PC-3 (cell line): ENCODE measurements around the gene KCP. TPM values are rescaled to one million over a fixed set of nuclear protein-coding genes. Genes with fewer than 3 reads are reported as not detected.

Experiments used
- ATAC-seq: fragments of 200-7000 bp; cut with Tn5 transposase; 2 replicates; pipeline ENCODE4 v1.9.1; 2020; ENCODE audit warnings: mild to moderate bottlenecking, moderate library complexity
- BruUV-seq: library from RNA; stranded (reverse); fragments of 400-500 nt; replicated peaks from 2 replicates; lab custom pipeline; 2021; lab: Mats Ljungman, UMichigan
- CTCF ChIA-PET: fragments of 300-600 bp; sonication (Branson Sonifier 250); formaldehyde crosslinking; loops from one replicate; lab custom pipeline; 2022; ENCODE audit warnings: antibody characterized with exemption; lab: Charles Lee
- POLR2A ChIA-PET: fragments of 300-600 bp; sonication (Branson Sonifier 250); formaldehyde crosslinking; loops from one replicate; lab custom pipeline; 2022; ENCODE audit warnings: antibody characterized with exemption; ENCODE audit not compliant: unreplicated experiment; lab: Charles Lee
- DNase-seq: peaks from one replicate; pipeline ENCODE4 v3.0.0-alpha.2; 2015
- H2AFZ ChIP-seq: fragments of 300-600 bp; sonication (generic); 2 replicates; pipeline ENCODE4 v1.6.0; 2016; ENCODE audit warnings: antibody characterized with exemption, low read length
- H3F3A ChIP-seq: fragments of 300-600 bp; sonication (generic); one replicate; pipeline ENCODE4 v1.6.0; 2017; ENCODE audit warnings: antibody characterized with exemption, low read length, control low read depth, mild to moderate bottlenecking; ENCODE audit not compliant: unreplicated experiment
- H3K27ac ChIP-seq: fragments of 300-600 bp; sonication (generic); 2 replicates; pipeline ENCODE4 v1.5.1; 2016; ENCODE audit warnings: mild to moderate bottlenecking, low read length
- H3K27me3 ChIP-seq: fragments of 300-600 bp; sonication (generic); 2 replicates; pipeline ENCODE4 v1.6.1; 2016; ENCODE audit warnings: low read length, mixed read lengths
- H3K36me3 ChIP-seq: fragments of 300-600 bp; sonication (generic); 2 replicates; pipeline ENCODE4 v1.6.1; 2016; ENCODE audit warnings: low read depth, mixed run types, low read length, mixed read lengths
- H3K4me1 ChIP-seq: fragments of 300-600 bp; sonication (generic); 2 replicates; pipeline ENCODE4 v1.5.1; 2016; ENCODE audit warnings: low read length; ENCODE audit not compliant: insufficient read depth
- H3K4me2 ChIP-seq: fragments of 300-600 bp; sonication (generic); 2 replicates; pipeline ENCODE4 v1.6.0; 2016; ENCODE audit warnings: low read length
- H3K4me3 ChIP-seq: fragments of 300-600 bp; sonication (generic); 2 replicates; pipeline ENCODE4 v1.5.1; 2016; ENCODE audit warnings: mild to moderate bottlenecking, low read length, mixed read lengths
- H3K79me2 ChIP-seq: fragments of 300-600 bp; sonication (generic); 2 replicates; pipeline ENCODE4 v1.6.1; 2017; ENCODE audit warnings: low read length, mixed read lengths
- H3K9ac ChIP-seq: fragments of 300-600 bp; sonication (generic); 2 replicates; pipeline ENCODE4 v1.6.0; 2016; ENCODE audit warnings: mild to moderate bottlenecking, low read length
- H3K9me2 ChIP-seq: fragments of 300-600 bp; sonication (generic); replicated peaks from 2 replicates; pipeline ENCODE4 v1.6.1; 2016; ENCODE audit warnings: mixed run types, low read length, mixed read lengths
- H3K9me3 ChIP-seq: fragments of 300-600 bp; sonication (generic); 2 replicates; pipeline ENCODE4 v1.6.1; 2016; ENCODE audit warnings: low read length, mixed read lengths
- H4K20me1 ChIP-seq: fragments of 300-600 bp; sonication (generic); 2 replicates; pipeline ENCODE4 v1.6.1; 2016; ENCODE audit warnings: low read length, mixed read lengths
- CTCF ChIP-seq: fragments of 300-600 bp; sonication (generic); conservative IDR thresholded peaks from 2 replicates; pipeline ENCODE4 v1.5.1; 2017; ENCODE audit warnings: antibody characterized with exemption, low read depth, mild to moderate bottlenecking, low read length
- EZH2 ChIP-seq: fragments of 300-600 bp; sonication (generic); IDR thresholded peaks from one replicate; pipeline ENCODE4 v1.6.1; 2017; ENCODE audit warnings: antibody characterized with exemption, mild to moderate bottlenecking, low read length; ENCODE audit not compliant: unreplicated experiment
- EZH2phosphoT487 ChIP-seq: fragments of 300-600 bp; sonication (generic); IDR thresholded peaks from 2 replicates; pipeline ENCODE4 v1.6.1; 2018; ENCODE audit warnings: mild to moderate bottlenecking, antibody characterized with exemption, low read length, borderline replicate concordance
- intact Hi-C: fragments of 100-400 bp; cut with micrococcal nuclease; formaldehyde crosslinking; loops from 2 replicates; pipeline ENCODE4 v1.9.0; 2023
- total RNA-seq: library from RNA; depleted of rRNA; stranded (reverse); fragments of >200 nt; gene quantifications from 2 replicates; pipeline ENCODE4 v1.2.3, GENCODE V29; 2014

Gene KCP
- total RNA-seq, 1 experiment from 2014 or later = 3.2 TPM

GRCh38 chr7:128888039-128888755 lies 22.3 kb downstream of the KCP start:
- POLR2A ChIA-PET = no interaction called here
- no TSS peak for BruUV-seq

GRCh38 chr7:128887169-128888038 lies 23.1 kb downstream of the KCP start:
- Histone ChIP-seq H2AFZ (no peak overlapping the region), H3K79me2 (no peaks in the 10 kb centered on the region), H3K36me3 (no peaks in the 10 kb centered on the region), H3K9me2 (no peaks in the 10 kb centered on the region), H3F3A (no peaks in the 10 kb centered on the region), H4K20me1 (no peaks in the 10 kb centered on the region), H3K9me3 (no peaks in the 10 kb centered on the region), H3K27me3 (no peaks in the 10 kb centered on the region), H3K4me1 (peaks cover 20% of the 10 kb centered on the region), H3K4me2 (no peak overlapping the region), H3K9ac (no peak overlapping the region), H3K27ac (no peak overlapping the region), H3K4me3 (no peak overlapping the region)
- BruUV-seq = no TSS peak
- ChIA-PET CTCF (no interaction called here), POLR2A (no interaction called here)
- TF ChIP-seq EZH2phosphoT487 (no peak), CTCF (no peak), EZH2 (no peak)
- intact Hi-C loops = no loop called here
- DNase-seq = no peak
- no peak for ATAC-seq

More at GRCh38 chr7:128888039-128888755, 22.3 kb downstream of the KCP start:
- intact Hi-C loops = no loop called here
- Histone ChIP-seq H4K20me1 (no peaks in the 10 kb centered on the region), H2AFZ (no peak overlapping the region), H3K9me2 (no peaks in the 10 kb centered on the region), H3K27ac (peak overlapping the region; percentile 70), H3K9ac (no peak overlapping the region), H3K9me3 (no peaks in the 10 kb centered on the region), H3K27me3 (no peaks in the 10 kb centered on the region), H3F3A (no peaks in the 10 kb centered on the region), H3K36me3 (no peaks in the 10 kb centered on the region), H3K4me1 (peaks cover 28% of the 10 kb centered on the region), H3K4me2 (no peak overlapping the region), H3K4me3 (no peak overlapping the region), H3K79me2 (no peaks in the 10 kb centered on the region)
- ATAC-seq (no peak), DNase-seq (no peak)
- no peak for TF ChIP-seq CTCF
- TF ChIP-seq EZH2 = no peak
- TF ChIP-seq EZH2phosphoT487 = no peak
- CTCF ChIA-PET = no interaction called here
